GM10847 (cell line): Measurements from ENCODE around the gene FSTL4.

Experiments used
- POLR2A ChIP-seq: IDR thresholded peaks from 2 replicates; pipeline ENCODE4 v1.6.1; 2011; ENCODE audit not compliant: insufficient read length; ENCODE audit errors: extremely low read depth

Gene FSTL4

DNA sequence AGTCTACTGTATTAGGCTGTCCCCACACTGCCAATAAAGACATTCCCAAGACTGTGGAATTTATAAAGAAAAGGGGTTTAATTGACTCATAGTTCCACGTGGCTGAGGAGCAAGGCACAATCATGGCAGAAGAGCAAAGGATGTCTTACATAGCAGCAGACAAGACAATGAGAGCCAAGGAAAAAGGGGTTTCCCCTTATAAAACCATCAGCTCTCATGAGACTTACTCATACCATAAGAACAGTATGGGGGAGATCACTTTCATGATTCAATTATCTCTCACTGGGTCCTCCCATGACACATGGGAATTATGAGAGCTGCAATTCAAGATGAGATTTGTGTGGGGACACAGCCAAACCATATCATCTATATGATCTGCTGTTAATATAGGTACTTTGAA lies 14.8 kb upstream of the FSTL4 start:
- TF ChIP-seq POLR2A: no peak

DNA sequence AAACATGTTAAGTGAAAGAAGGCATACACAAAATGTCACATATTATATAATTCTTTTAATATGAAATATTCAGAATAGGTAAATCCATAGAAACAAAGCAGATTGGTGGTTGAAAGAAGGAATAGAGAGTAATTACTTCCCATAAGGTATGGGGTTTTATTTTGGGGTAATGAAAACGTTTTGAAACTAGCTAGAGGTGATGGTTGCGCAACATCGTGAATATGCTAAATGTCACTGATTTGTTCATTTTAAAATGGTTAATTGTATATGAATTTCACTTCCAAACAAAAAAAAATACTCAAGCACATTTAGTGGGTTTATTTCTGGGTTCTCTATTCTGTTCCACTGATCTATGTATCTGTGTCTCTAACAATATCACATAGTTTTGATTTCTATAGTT lies 12.0 kb upstream of the FSTL4 start:
- no peak for TF ChIP-seq POLR2A

DNA sequence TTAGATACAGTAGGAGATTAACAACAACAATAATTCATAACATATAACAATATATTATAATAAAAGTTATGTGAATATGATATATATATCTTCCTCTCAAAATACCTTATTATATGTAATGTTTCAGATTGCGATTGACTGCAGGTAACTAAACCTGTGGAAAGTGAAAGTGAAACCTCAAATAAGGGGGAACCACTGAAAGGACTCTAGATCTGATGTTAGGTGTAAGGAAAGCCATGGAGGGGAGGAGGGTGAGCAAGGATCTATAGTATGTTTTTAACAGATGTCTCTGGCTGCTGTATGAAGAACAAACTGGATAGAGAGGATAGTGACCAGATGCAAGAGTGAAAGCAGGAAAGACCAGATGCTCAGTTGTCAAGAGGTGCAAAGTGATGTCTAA lies 5.8 kb upstream of the FSTL4 start:
- TF ChIP-seq POLR2A: no peak

DNA sequence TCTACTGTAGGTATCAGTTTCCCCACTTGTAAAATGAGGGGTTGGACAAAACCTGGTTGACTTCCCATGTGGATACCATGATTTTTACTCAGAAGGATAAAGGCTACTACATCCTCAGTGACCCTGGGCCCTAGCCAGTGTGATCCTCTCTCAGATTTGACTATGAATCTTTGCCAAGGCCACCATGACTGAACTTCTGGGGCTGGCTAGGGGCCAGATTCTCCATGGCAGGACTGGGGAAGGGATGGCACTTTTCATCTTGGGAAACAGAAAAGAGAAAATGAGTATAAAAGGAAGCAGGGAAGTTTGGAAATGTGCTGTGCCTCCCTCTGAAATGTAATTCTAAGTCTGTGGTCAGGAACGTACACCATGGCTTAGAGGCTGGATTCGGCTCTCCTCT lies 1.4 kb upstream of the FSTL4 start:
- no peak for TF ChIP-seq POLR2A

DNA sequence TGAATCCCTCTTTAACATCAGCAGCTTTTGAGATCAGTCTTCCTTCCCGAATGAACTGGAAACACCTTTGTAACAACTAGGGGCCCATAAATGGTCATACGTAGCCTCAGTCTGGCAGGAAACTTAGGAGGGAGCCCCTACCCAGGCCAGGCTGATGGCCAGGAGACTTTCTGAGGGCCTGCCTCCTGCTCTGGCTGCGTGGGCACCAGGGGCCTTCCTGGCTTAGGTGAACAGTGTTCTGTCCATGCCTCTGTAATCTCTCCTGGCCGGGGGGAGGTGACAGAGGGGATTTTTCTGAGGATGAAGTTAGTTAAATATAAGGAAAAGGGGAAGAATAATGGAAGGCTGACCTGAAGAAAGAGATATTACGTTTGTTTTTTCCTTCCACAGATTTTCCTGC lies 843 bp upstream of the FSTL4 start:
- no peak for TF ChIP-seq POLR2A

DNA sequence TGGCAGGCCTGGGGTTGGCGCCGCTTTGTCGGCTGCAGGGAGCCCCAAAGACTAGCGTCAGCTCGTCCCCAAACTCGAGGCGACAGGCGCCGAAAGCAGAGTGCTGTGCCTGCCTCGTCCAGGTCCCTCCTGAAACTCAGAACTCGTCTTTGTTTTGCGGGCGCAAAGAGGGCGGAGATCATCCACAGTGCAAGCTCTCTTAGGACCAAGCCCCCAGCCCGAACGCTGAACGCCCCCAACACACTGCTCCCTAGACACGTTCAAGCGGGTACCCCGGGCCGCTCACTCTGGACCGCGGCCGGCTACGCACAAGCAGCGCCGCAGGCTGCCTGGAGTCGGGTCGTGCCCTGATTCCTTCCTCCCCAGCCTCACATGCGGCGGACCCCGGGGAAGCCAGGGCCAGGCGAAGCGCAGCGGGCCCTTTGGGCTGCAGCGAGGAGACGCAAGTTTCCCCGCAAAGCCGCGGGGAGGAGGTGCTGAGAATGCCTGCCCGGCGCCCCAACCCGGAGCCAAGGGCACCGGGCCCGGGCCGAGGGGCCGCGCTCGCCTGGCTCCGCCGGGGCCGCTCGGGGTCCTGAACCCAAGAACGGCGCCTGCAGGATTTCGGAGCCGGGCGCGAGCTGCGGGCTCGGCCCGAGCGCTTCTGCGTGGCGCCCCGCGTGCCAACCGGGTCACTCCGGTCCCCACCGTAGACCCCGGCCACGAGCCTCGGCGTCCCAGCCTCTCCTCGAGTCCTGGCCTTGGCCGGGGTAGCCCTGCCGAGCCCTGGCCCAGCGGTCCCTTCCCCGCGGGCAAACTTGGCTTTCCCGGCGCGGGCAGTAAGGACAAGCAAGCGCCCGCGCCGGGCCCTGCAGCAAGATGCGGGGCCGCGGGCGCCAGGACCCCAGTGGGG lies 738 bp downstream of the FSTL4 start:
- TF ChIP-seq POLR2A: no peak

DNA sequence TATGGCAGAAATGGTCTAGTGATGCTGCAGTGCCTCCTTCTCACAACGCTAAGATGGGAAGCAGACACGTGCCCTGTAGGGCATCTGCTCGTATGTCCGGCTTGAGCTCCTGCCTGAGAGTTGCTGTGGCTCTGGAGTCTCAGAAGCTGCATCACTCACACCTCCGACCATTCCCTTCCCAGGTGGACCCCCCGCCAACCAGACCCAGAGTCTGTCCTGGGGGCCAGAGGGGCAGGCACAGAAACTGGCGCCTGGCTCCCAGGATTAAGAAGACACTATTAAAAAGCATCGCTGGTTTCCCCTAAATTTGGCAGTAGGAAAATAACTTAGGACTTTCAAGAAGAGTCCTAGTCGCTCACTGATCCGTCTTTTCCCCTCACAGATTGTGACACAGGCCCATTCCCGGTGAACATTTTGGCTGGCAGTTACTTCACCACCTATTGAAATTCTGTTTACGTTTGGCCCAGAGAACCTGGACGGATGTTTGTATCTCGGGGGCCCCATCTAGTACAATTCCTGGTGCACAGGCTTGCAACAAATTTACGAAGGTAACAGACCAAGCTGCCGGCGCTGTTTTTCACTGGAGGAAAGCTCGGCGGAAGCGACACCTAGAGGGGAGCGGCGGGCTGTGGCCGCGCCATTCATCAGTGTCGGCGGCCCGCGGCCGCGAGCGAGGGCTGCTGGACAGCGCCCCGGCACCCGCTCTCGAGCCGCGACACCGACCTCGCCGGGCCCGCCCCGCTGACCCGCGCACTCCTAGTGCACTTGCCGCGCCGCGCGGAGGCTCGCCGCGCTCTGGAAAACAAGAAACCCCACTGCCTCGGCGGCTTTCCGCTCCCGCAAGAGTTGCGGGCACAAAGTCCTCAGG lies 1.6 kb downstream of the FSTL4 start:
- TF ChIP-seq POLR2A: no peak

DNA sequence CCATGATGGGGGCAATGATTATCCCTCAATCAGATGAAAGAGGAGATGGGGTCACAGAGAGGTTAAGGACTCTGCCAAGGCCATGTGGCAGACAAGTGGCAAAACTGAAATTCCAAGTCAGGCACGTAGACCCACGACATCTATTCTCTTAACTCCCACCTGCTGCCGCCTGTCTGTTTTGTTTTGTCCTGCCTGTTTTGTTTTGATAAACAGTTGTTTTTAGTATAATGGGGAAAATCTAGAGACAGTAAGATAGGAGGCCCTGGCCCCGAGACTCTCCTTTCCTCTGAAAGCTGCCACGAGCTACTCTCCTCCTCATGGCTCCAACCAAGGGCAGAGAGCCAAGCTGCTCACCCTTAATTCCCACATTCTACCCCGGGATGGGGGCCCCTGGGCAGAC lies 4.9 kb downstream of the FSTL4 start:
- TF ChIP-seq POLR2A: no peak

DNA sequence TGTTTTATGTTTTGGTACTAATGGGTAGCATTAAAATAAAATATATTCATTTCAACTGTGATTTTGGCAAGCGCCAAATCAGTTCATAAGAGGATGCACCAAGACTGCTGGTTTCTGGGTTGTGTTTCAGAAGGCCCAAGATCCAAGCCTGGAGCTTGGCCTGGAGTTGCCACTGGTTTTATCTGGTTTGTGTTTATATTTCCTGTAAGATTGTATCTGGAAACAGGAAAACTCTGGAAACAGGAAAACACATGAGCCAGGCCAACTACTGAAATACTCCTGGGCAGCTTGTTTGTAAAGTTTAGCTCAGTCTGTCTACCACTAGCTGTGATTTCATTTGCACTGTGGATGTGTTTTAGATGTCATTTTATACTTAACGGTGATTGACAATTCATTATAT lies 5.5 kb downstream of the FSTL4 start:
- TF ChIP-seq POLR2A: no peak

DNA sequence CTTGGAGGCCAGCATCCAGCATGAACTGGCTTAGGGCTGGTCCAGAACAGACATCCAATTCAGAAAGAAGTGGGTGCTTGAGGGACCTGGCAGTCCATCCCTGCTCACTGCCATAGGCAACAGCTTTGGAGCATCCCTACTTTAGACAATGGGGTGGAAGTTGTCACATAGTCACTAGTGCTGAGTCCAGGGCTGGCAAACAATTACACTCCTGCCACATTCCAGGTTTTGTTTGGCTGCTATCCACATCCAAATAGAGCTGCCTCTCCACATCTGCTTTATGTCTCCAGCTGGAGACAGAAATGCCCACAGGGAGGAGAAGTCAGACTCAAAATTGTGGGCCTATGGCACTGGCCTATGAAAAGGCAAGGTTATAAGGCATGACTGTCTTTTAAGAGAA lies 7.0 kb downstream of the FSTL4 start:
- TF ChIP-seq POLR2A: no peak

DNA sequence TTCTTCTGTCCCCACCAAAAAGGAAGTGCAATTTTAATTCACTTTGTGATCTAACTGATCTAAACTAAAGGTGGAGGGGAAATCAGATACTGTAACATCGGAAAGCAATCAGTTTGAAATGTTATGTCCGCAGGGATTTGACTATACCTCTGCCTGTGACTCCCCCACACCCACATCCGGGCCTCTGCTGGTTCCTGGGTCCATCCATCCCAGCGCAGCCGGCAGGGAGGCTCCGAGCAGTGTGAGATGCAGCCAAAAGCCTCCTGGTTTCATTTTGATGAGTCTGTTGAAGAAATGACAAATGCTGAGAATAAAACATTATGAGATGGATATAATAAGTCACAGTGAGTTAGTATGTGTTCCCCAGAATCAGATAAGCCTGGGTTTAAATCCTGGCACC lies 8.6 kb downstream of the FSTL4 start:
- no peak for TF ChIP-seq POLR2A

DNA sequence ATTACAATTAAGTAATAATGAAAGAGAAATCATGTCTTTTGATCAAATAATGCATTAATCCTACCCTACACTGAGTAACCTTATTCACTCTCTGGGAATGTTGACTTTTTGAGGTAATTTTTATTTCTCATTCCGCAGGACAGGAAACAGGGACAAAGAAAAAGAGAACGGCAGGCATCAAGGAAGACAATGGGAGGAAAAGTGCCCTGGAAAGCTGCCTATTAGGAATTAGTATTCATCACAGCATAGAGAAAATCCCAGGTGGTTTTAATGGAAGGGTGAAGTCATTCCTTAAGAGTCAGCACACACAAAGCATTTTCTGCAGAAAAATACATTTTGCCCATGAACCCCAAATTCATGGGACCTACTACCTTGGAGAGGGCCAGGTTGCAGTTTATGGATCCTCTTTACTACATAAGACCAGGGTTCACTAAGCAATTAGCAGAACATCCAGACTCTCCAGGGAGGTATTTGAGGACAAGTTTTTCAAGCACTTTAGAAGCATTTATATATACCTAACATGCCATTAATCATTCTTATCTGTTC lies 9.4 kb downstream of the FSTL4 start:
- TF ChIP-seq POLR2A: no peak

DNA sequence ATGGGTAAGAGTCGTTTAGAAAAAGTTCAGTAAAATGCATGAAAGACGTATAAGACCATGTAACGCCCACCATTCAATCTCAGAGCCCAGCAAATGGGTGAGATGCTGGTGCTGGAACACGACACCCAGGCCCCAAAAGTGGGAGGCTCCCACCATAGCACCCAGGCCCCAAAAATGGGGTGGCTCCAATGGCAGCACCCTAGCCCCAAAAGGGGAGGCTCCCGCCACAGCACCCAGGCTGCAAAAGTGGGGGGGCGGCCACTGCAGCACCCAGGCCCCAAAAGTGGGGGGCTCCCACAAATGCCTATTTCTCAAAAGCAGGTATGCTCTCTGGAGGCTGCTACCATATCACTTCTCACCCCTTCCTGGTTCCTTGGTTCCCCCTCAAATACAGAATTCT lies 12.7 kb downstream of the FSTL4 start:
- TF ChIP-seq POLR2A: no peak

DNA sequence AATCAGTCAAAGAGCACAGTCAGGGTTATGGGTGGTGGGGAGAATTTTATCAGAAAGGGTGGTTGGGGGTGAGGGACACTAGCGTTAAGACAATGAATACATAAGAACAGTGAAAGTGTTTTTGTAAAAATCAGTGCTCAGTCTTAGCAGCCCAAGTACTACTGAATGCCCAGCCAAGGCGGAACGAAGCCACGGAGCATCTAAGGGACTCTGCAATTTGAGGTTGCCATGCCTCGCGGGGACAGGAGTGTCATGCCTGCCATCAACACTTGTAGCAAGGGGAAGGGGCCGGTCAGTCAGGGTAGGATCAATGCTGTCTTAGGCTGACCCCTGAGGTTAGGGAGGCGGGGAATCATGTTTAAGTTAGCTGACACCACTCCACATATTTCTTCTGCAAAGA lies 13.3 kb downstream of the FSTL4 start:
- no peak for TF ChIP-seq POLR2A

DNA sequence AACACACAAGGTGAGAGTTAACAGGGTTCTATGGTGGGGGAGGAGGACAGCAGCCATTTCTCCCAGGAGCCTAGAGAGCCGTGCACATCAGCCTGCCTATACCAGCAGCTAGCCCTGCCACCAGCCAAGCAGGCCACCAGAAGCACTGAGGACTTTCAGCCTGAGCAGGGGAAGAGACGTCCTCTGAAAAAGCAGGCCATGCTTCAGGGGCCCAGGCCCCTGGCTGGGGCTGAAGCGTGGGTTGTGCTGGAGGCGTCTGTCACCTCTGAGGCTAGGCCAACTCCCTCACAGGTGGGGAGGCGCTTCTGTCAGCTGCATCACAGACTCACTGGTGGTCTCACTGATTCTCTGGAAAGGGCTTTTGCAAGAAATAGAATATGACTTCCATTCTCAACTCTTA lies 16.3 kb downstream of the FSTL4 start:
- TF ChIP-seq POLR2A: no peak

DNA sequence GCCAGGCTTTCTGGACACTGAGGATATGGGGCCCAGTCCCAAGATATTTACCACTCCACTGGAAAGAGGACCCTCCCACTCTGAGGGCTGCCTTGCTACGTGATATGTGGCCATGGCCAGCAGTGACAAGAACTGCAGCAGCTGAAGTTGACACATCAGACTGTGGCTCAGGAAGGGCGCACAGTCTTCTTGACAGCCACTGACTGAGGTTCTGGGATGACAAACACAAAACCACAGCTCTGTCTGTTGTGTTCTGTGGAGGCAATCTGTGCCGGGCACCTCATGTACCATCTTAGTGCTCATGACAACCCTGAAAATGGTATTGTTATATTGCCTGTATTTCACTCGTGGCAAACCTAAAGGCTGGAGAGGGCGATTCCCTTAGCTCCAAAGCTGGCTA lies 16.9 kb downstream of the FSTL4 start:
- no peak for TF ChIP-seq POLR2A

DNA sequence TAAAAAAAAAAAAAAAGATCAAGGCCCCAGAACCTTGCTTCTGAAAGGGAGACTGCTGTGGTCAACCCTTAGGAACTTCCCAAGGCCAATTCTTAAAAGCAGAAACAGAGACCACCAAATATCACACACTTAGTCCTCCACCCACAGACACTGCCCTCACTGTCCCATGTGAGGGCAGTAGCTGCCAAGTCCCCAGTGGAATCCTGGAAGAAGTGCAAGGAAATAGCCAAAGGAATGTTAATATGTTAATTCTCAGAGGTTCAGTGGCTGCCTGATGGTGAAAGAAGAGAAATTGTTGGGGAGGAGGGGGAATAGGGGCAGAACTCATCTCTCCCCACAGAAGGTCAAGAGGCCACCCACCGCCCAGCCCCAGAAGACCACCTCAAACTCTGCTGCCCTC lies 23.1 kb downstream of the FSTL4 start:
- no peak for TF ChIP-seq POLR2A

DNA sequence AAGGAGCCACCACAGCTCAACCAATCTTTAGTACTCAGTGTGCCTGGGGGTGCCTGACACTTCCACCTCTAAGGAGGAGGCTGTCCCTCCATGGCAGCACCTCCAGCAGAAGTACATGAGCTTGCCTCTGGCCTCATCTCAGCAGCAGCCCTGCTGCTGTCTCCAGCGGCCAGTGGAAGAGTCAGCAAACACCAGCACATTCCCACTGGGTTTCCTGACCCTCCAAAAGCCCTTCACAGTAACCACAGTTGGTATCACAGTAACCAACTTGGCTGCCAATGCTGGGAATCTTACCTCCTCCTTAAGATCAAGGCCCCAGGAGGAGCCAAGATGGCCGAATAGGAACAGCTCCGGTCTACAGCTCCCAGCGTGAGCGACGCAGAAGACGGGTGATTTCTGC lies 29.4 kb downstream of the FSTL4 start:
- TF ChIP-seq POLR2A: no peak
